ENCODE data around the gene PPP2R2C. TPM values are rescaled to one million over a fixed set of nuclear protein-coding genes. Genes with fewer than 3 reads are reported as not detected.

PPP2R2C gene
- total RNA-seq, 1 experiment from 2014 or later: 9.5 TPM

- H3K36me3 ChIP-seq (ENCODE audit: low read depth, low read length): no peaks in the 10 kb centered on the region
- BruUV-seq (replicated peaks): no TSS peak
- no peaks in the 10 kb centered on the region for H3K9me2 ChIP-seq (replicated peaks; ENCODE audit: low read length)
- H3K27me3 ChIP-seq (ENCODE audit: low read length): no peaks in the 10 kb centered on the region
- no peaks in the 10 kb centered on the region for H3K9me3 ChIP-seq (ENCODE audit: low read length)
- CTCF ChIA-PET: interaction anchor here (1.0 to 1.1 kb wide), 2 partner anchors 18 to 62 kb away, joined by 4 to 6 read pairs; no protein-coding TSS in a partner anchor
- intact Hi-C loops (cut with micrococcal nuclease): loop anchor here (1.0 kb wide), 2 partner anchors 62 to 76 kb away; no protein-coding TSS in a partner anchor
- POLR2A ChIA-PET (ENCODE audit: unreplicated experiment): no interaction called here
- peaks cover 18% of the 10 kb centered on the region for H3K4me1 ChIP-seq (ENCODE audit: insufficient read depth, low read length)
- no peaks in the 10 kb centered on the region for H4K20me1 ChIP-seq (ENCODE audit: low read length)
- H3K4me2 ChIP-seq (ENCODE audit: low read length): no peak overlapping the region
- H3K27ac ChIP-seq (ENCODE audit: low read length): no peak overlapping the region
- no peaks in the 10 kb centered on the region for H3K79me2 ChIP-seq (ENCODE audit: low read length)
- H2AFZ ChIP-seq (ENCODE audit: low read length): no peak overlapping the region
- H3F3A ChIP-seq (ENCODE audit: low read length, unreplicated experiment): no peaks in the 10 kb centered on the region
- TF ChIP-seq, protein P1, sequence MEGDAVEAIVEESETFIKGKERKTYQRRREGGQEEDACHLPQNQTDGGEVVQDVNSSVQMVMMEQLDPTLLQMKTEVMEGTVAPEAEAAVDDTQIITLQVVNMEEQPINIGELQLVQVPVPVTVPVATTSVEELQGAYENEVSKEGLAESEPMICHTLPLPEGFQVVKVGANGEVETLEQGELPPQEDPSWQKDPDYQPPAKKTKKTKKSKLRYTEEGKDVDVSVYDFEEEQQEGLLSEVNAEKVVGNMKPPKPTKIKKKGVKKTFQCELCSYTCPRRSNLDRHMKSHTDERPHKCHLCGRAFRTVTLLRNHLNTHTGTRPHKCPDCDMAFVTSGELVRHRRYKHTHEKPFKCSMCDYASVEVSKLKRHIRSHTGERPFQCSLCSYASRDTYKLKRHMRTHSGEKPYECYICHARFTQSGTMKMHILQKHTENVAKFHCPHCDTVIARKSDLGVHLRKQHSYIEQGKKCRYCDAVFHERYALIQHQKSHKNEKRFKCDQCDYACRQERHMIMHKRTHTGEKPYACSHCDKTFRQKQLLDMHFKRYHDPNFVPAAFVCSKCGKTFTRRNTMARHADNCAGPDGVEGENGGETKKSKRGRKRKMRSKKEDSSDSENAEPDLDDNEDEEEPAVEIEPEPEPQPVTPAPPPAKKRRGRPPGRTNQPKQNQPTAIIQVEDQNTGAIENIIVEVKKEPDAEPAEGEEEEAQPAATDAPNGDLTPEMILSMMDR (conservative IDR thresholded peaks at IDR 0.05; ENCODE audit: low read depth, low read length): no peak
- no peak for TF ChIP-seq EZH2phosphoT487 (IDR thresholded peaks at IDR 0.05; ENCODE audit: borderline replicate concordance, low read length)
- TF ChIP-seq EZH2 (IDR thresholded peaks at IDR 0.05; ENCODE audit: low read length, unreplicated experiment): no peak
- H3K4me3 ChIP-seq (ENCODE audit: low read length): no peak overlapping the region
- ATAC-seq (no peak), DNase-seq (no peak)
- H3K9ac ChIP-seq (ENCODE audit: low read length): no peak overlapping the region
These were observed 145.9 kb downstream of the PPP2R2C start for GRCh38 chr4:6326312-6327060.

GRCh38 chr4:6325788-6326290, 146.6 kb downstream of the PPP2R2C start:
- no peak for TF ChIP-seq EZH2phosphoT487 (IDR thresholded peaks at IDR 0.05; ENCODE audit: borderline replicate concordance, low read length)
- TF ChIP-seq, protein P1 (conservative IDR thresholded peaks at IDR 0.05; ENCODE audit: low read depth, low read length): no peak
- TF ChIP-seq EZH2 (IDR thresholded peaks at IDR 0.05; ENCODE audit: low read length, unreplicated experiment): no peak
- H3K9ac ChIP-seq (ENCODE audit: low read length): peak overlapping the region; percentile 51
- BruUV-seq (replicated peaks): no TSS peak

More at GRCh38 chr4:6325788-6326290, 146.6 kb downstream of the PPP2R2C start:
- intact Hi-C loops (cut with micrococcal nuclease): no loop called here
- Histone ChIP-seq H3K9me3 (ENCODE audit: low read length) (no peaks in the 10 kb centered on the region), H3K4me3 (ENCODE audit: low read length) (no peak overlapping the region), H4K20me1 (ENCODE audit: low read length) (no peaks in the 10 kb centered on the region), H3K27me3 (ENCODE audit: low read length) (no peaks in the 10 kb centered on the region), H3K27ac (ENCODE audit: low read length) (peak overlapping the region; percentile 57), H2AFZ (ENCODE audit: low read length) (peak overlapping the region; percentile 79), H3F3A (ENCODE audit: low read length, unreplicated experiment) (no peaks in the 10 kb centered on the region), H3K36me3 (ENCODE audit: low read depth, low read length) (no peaks in the 10 kb centered on the region), H3K79me2 (ENCODE audit: low read length) (no peaks in the 10 kb centered on the region), H3K4me2 (ENCODE audit: low read length) (peak overlapping the region; percentile 37), H3K9me2 (replicated peaks; ENCODE audit: low read length) (no peaks in the 10 kb centered on the region), H3K4me1 (ENCODE audit: insufficient read depth, low read length) (peaks cover 18% of the 10 kb centered on the region)
- POLR2A ChIA-PET (ENCODE audit: unreplicated experiment): no interaction called here
- CTCF ChIA-PET: no interaction called here
- DNase-seq (no peak), ATAC-seq (no peak)

All from PC-3 (cell line).